ENCODE measurements around the gene HRH2. TPM values are rescaled to one million over a fixed set of nuclear protein-coding genes. Genes with fewer than 3 reads are reported as not detected.

The HRH2 gene
- total and polyA plus RNA-seq, 2 donors: 1.4 to 6.2 TPM

DNA sequence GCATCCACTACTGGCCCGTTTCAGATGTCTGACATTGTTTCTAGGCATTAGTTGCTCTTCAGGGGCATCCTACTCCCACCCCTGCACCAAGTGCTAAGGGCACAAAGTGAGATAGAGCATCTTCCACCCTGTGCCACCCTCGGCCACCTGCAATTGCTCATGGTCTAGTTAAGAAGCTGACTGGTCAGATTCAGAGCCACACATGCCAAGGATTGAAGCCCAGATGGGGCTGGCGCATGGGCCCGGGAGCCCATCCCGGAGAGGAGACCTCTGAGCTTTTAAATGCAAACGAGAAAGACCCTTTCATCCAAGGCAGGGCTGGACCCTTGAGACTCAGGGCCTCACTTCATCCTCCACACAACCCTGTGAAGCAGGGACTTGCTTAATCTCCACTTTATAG, 28.5 kb downstream of the HRH2 start:
- Histone ChIP-seq H3K4me1 (ENCODE audit: insufficient read depth) (no peaks in the 10 kb centered on the region), H3K27ac (ENCODE audit: low read depth) (no peak overlapping the region), H3K4me3 (ENCODE audit: low read depth, low read length) (no peak overlapping the region), H3K36me3 (ENCODE audit: insufficient read depth) (no peaks in the 10 kb centered on the region)
- WGBS: 85% methylated on average over 6 of the region's 6 CpGs
- no peak for DNase-seq (ENCODE audit: extremely low spot score)

DNA sequence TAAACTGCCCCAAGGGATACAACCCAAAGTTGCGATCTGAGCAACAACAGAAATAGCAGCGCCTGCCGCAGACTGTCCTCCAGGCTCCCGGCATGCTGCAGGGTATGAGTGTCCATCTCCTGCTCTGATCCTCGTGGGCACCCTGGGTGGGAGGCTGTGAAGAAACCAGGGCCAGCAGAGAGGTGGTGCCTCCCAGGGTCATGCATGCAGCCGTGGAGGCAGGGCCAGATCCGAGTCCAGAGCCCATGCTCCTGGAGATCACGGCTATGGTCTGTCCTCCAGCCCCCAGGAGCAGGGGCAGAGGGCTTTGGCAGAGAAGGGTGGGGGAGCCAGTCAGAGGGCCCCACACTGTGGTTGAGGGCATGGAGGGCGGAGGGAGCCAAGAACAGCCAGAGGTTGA, 29.0 kb downstream of the HRH2 start:
- Histone ChIP-seq H3K36me3 (ENCODE audit: insufficient read depth) (no peaks in the 10 kb centered on the region), H3K4me1 (ENCODE audit: insufficient read depth) (no peaks in the 10 kb centered on the region), H3K4me3 (ENCODE audit: low read depth, low read length) (no peak overlapping the region), H3K27ac (ENCODE audit: low read depth) (no peak overlapping the region)
- WGBS: 84% methylated on average over 9 of the region's 9 CpGs
- DNase-seq (ENCODE audit: extremely low spot score): no peak

GRCh38 chr5:175687231-175687701, 29.4 kb downstream of the HRH2 start:
- DNase-seq (ENCODE audit: extremely low spot score): no peak
- Histone ChIP-seq H3K36me3 (ENCODE audit: insufficient read depth) (no peaks in the 10 kb centered on the region), H3K4me3 (ENCODE audit: low read depth, low read length) (no peak overlapping the region), H3K4me1 (ENCODE audit: insufficient read depth) (no peaks in the 10 kb centered on the region), H3K27ac (ENCODE audit: low read depth) (no peak overlapping the region)
- 52% methylated on average over 14 of the region's 14 CpGs for WGBS

DNA sequence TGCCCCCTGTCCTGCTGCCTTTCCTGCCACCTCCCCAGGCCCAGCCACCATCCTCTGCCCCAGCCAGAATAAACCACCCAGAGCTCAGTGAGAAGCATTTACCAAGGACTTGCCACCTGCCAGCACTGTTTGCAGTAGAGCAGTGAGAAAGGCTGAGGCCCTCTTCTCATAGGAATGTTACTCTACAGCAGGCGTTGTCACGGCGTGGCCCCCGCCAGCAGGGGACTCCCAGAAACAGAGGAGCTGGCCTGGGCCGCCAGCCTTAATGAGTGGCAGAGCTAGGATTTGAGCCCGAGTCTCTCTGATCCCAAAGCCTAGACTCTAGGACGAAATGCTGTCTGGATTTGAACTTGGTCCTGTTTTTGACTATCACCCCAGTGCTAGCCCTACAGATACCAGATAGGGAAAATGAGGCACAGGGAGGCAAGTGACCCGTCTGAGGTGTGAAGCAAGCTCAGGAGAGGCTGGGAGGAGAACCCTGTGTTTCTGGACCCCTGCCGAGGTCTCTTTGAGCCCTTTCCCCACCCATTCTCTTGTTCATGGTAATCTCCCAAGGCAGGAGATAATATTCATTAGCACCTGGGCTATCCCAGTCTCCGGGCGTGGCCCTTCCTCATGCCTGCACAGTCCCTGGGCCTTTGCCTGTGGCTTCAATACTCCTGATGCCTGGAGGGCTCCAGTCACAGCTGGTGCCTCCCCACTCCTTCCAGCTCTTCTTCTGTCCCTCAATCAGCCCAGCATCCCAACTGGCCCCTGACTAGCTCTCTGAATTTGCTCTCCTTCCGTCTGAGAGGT, 30.7 kb downstream of the HRH2 start:
- Histone ChIP-seq H3K36me3 (ENCODE audit: insufficient read depth) (no peaks in the 10 kb centered on the region), H3K27ac (ENCODE audit: low read depth) (no peak overlapping the region), H3K4me1 (ENCODE audit: insufficient read depth) (no peaks in the 10 kb centered on the region), H3K4me3 (ENCODE audit: low read depth, low read length) (no peak overlapping the region)
- 80% methylated on average over 12 of the region's 12 CpGs for WGBS
- DNase-seq (ENCODE audit: extremely low spot score): no peak

- no peak for DNase-seq (ENCODE audit: extremely low spot score)
- WGBS: 61% methylated on average over 9 of the region's 9 CpGs
- no peaks in the 10 kb centered on the region for H3K4me1 ChIP-seq (ENCODE audit: insufficient read depth)
- no peaks in the 10 kb centered on the region for H3K36me3 ChIP-seq (ENCODE audit: insufficient read depth)
- no peak overlapping the region for H3K27ac ChIP-seq (ENCODE audit: low read depth)
- no peak overlapping the region for H3K4me3 ChIP-seq (ENCODE audit: low read depth, low read length)
Measured at GRCh38 chr5:175689147-175689991, 31.5 kb downstream of the HRH2 start.

DNA sequence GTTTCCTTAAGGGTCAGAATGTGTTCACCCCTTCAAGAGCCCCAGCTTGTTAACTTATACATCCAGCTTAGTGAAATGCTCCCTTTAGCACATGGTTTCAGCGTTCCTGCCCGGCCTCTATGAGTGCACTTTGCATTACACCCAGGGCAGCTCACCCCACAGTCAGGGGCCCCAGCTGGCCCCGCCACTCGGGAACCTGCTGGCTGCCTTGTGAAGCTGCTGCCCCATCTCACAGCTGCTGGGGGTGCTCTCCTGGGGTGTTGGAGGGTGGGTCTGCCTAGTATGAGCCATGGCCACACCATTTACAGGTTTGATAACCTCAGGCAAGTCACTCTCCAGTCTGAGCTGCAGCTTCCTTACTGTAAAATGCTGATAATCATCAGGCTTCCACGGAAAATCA, 32.2 kb downstream of the HRH2 start:
- no peak overlapping the region for H3K27ac ChIP-seq (ENCODE audit: low read depth)
- no peak for DNase-seq (ENCODE audit: extremely low spot score)
- no peaks in the 10 kb centered on the region for H3K4me1 ChIP-seq (ENCODE audit: insufficient read depth)
- H3K36me3 ChIP-seq (ENCODE audit: insufficient read depth): no peaks in the 10 kb centered on the region
- no peak overlapping the region for H3K4me3 ChIP-seq (ENCODE audit: low read depth, low read length)
- WGBS: 68% methylated on average over 5 of the region's 5 CpGs

DNA sequence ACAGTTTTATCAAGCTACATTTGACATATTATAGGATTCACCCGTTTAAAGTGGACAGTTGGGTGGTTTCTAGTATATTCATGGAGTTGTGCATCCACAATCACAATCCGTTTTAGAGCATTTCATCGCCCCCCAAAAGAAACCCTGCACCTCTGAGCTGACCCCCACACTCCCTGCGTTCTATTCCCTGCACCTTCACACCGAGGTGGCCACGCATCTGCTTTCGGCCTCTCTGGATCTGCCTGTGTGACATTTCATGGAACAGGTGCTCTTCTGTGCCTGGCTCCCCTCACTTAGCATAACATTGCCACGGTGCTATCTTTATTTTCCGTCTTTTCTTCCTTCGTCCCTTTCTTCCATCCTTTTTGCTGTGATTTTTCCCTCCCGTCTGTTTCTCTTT, 32.7 kb downstream of the HRH2 start:
- Histone ChIP-seq H3K4me1 (ENCODE audit: insufficient read depth) (no peaks in the 10 kb centered on the region), H3K4me3 (ENCODE audit: low read depth, low read length) (no peak overlapping the region), H3K27ac (ENCODE audit: low read depth) (no peak overlapping the region), H3K36me3 (ENCODE audit: insufficient read depth) (no peaks in the 10 kb centered on the region)
- DNase-seq (ENCODE audit: extremely low spot score): no peak
- WGBS: 86% methylated on average over 11 of the region's 11 CpGs

GRCh38 chr5:175691761-175692160, 33.9 kb downstream of the HRH2 start:
- DNase-seq (ENCODE audit: extremely low spot score): no peak
- no peaks in the 10 kb centered on the region for H3K4me1 ChIP-seq (ENCODE audit: insufficient read depth)
- no peak overlapping the region for H3K4me3 ChIP-seq (ENCODE audit: low read depth, low read length)
- H3K36me3 ChIP-seq (ENCODE audit: insufficient read depth): no peaks in the 10 kb centered on the region
- WGBS: 82% methylated on average over 5 of the region's 5 CpGs
- H3K27ac ChIP-seq (ENCODE audit: low read depth): no peak overlapping the region

- Histone ChIP-seq H3K27ac (ENCODE audit: low read depth) (no peak overlapping the region), H3K36me3 (ENCODE audit: insufficient read depth) (no peaks in the 10 kb centered on the region), H3K4me1 (ENCODE audit: insufficient read depth) (no peaks in the 10 kb centered on the region), H3K4me3 (ENCODE audit: low read depth, low read length) (no peak overlapping the region)
- 64% methylated on average over 16 of the region's 16 CpGs for WGBS
- DNase-seq (ENCODE audit: extremely low spot score): no peak
Measured at GRCh38 chr5:175692235-175692995, 34.5 kb downstream of the HRH2 start.

GRCh38 chr5:175692996-175693710, 35.3 kb downstream of the HRH2 start:
- WGBS: 58% methylated on average over 12 of the region's 12 CpGs
- H3K4me1 ChIP-seq (ENCODE audit: insufficient read depth): no peaks in the 10 kb centered on the region
- DNase-seq (ENCODE audit: extremely low spot score): no peak
- H3K4me3 ChIP-seq (ENCODE audit: low read depth, low read length): no peak overlapping the region
- no peaks in the 10 kb centered on the region for H3K36me3 ChIP-seq (ENCODE audit: insufficient read depth)
- no peak overlapping the region for H3K27ac ChIP-seq (ENCODE audit: low read depth)

GRCh38 chr5:175693741-175694140, 35.9 kb downstream of the HRH2 start:
- H3K36me3 ChIP-seq (ENCODE audit: insufficient read depth): no peaks in the 10 kb centered on the region
- no peak for DNase-seq (ENCODE audit: extremely low spot score)
- WGBS: 68% methylated on average over 5 of the region's 5 CpGs
- no peak overlapping the region for H3K27ac ChIP-seq (ENCODE audit: low read depth)
- no peak overlapping the region for H3K4me3 ChIP-seq (ENCODE audit: low read depth, low read length)
- H3K4me1 ChIP-seq (ENCODE audit: insufficient read depth): no peaks in the 10 kb centered on the region

DNA sequence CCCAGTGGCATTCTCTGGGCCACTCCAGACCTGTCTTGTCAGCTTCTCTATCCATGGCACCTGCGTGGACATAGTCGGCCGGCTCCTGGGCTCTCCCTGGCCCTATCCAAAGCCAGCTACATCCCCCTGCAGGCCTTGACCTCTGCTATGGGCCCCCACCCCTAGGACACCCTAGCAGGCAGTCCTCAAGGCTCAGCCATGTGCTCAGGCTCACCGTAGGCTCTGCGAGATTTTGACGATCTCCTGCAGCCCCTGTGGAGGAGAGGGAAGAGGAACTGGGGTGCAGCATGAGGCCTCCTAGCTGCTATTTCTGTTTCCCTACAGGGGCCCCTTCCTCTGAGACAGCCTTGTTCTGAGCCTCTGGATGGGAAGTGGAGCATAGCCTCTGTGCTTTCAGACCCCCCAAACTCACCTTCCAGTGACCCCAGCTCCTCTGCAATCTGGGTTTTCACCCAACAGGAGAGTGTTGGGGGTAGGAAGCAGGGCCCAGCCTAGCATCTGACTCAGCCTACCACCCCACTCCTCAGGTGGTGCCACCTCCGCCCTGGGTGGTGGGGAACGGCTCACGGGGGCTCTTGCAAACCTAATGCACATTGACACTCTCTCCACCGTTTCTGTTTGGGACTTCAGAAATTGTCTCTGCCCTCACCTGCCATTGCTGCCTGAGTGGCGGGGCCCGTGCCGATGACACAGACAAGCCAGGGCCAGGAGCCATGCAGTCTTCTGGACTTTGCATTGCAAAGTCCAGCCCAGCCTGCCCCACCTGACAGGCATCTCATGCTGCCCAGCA, 36.7 kb downstream of the HRH2 start:
- H3K4me1 ChIP-seq (ENCODE audit: insufficient read depth): no peaks in the 10 kb centered on the region
- no peaks in the 10 kb centered on the region for H3K36me3 ChIP-seq (ENCODE audit: insufficient read depth)
- H3K27ac ChIP-seq (ENCODE audit: low read depth): no peak overlapping the region
- no peak overlapping the region for H3K4me3 ChIP-seq (ENCODE audit: low read depth, low read length)
- WGBS: 68% methylated on average over 13 of the region's 13 CpGs
- DNase-seq (ENCODE audit: extremely low spot score): no peak
